Gastrocnemius medialis (tissue), 4 donors: ENCODE results near the gene DCTN3.

Experiments
- CTCF ChIP-seq, 5 experiments: fragments of 450-650 bp in 3 of 5; fragments of 200-600 bp in 2 of 5; sonication (generic) in 2 of 5; IDR thresholded peaks in 4 of 5; conservative IDR thresholded peaks in 1 of 5; 1 replicate in 4 of 5; 2 replicates in 1 of 5; pipeline ENCODE4 v1.5.1; 2016 to 2019; ENCODE audit warnings: antibody characterized with exemption in 5 of 5, mild to moderate bottlenecking in 3 of 5, moderate library complexity in 3 of 5
- POLR2A ChIP-seq, 2 donors: fragments of 450-650 bp; IDR thresholded peaks; one replicate each; pipeline ENCODE4 v1.6.1; 2017; ENCODE audit warnings: antibody characterized with exemption in 2 of 2, mild to moderate bottlenecking in 2 of 2, moderate library complexity in 2 of 2

GRCh38 chr9:34652602-34653000, 32.3 kb upstream of the DCTN3 start:
- TF ChIP-seq POLR2A (IDR thresholded peaks at IDR 0.05) (no peak), CTCF (IDR thresholded peaks at IDR 0.05 in 4 of 5, conservative IDR thresholded peaks at IDR 0.05 in 1 of 5) (no peak)
